Measurements from ENCODE around the gene DRD2.

The DRD2 gene

GRCh38 chr11:113401718-113402117 lies 73.5 kb downstream of the DRD2 start:
- Mint-ChIP-seq H3K36me3 (ENCODE audit: insufficient read depth) (no peaks in the 10 kb centered on the region), H3K9me3 (no peaks in the 10 kb centered on the region), H3K4me3 (no peak overlapping the region), H3K27ac (ENCODE audit: low read depth) (no peak overlapping the region), H3K27me3 (peaks cover 3% of the 10 kb centered on the region), H3K4me1 (no peaks in the 10 kb centered on the region)
- DNase-seq (ENCODE audit: low spot score in 2 of 2) (no peak), ATAC-seq (replicated peaks; ENCODE audit: extremely low read depth, poor library complexity, severe bottlenecking) (no peak)

GRCh38 chr11:113400631-113401230 lies 74.5 kb downstream of the DRD2 start:
- no peak overlapping the region for H3K27ac Mint-ChIP-seq (ENCODE audit: low read depth)
- H3K36me3 Mint-ChIP-seq (ENCODE audit: insufficient read depth), result no peaks in the 10 kb centered on the region
- DNase-seq (ENCODE audit: low spot score in 2 of 2) (no peak), ATAC-seq (replicated peaks; ENCODE audit: extremely low read depth, poor library complexity, severe bottlenecking) (no peak)
- H3K9me3 Mint-ChIP-seq, result no peaks in the 10 kb centered on the region
- no peaks in the 10 kb centered on the region for H3K4me1 Mint-ChIP-seq
- H3K27me3 Mint-ChIP-seq, result no peaks in the 10 kb centered on the region
- H3K4me3 Mint-ChIP-seq, result no peak overlapping the region

- Mint-ChIP-seq H3K4me3 (no peak overlapping the region), H3K27ac (ENCODE audit: low read depth) (no peak overlapping the region), H3K9me3 (no peaks in the 10 kb centered on the region), H3K36me3 (ENCODE audit: insufficient read depth) (no peaks in the 10 kb centered on the region), H3K27me3 (no peaks in the 10 kb centered on the region), H3K4me1 (no peaks in the 10 kb centered on the region)
- DNase-seq (ENCODE audit: low spot score in 2 of 2), result no peak
- no peak for ATAC-seq (replicated peaks; ENCODE audit: extremely low read depth, poor library complexity, severe bottlenecking)
These were observed 76.3 kb downstream of the DRD2 start for GRCh38 chr11:113398669-113399430.

GRCh38 chr11:113397821-113398220 lies 77.4 kb downstream of the DRD2 start:
- Mint-ChIP-seq H3K36me3 (ENCODE audit: insufficient read depth) (no peaks in the 10 kb centered on the region), H3K4me3 (no peak overlapping the region)

GRCh38 chr11:113397212-113397611 lies 78.0 kb downstream of the DRD2 start:
- ATAC-seq (replicated peaks; ENCODE audit: extremely low read depth, poor library complexity, severe bottlenecking) (no peak), DNase-seq (ENCODE audit: low spot score in 2 of 2) (no peak)
- Mint-ChIP-seq H3K27ac (ENCODE audit: low read depth) (no peak overlapping the region), H3K27me3 (no peaks in the 10 kb centered on the region), H3K36me3 (ENCODE audit: insufficient read depth) (no peaks in the 10 kb centered on the region), H3K4me3 (no peak overlapping the region), H3K4me1 (no peaks in the 10 kb centered on the region), H3K9me3 (no peaks in the 10 kb centered on the region)

More at GRCh38 chr11:113397821-113398220, 77.4 kb downstream of the DRD2 start:
- DNase-seq (ENCODE audit: low spot score in 2 of 2) (no peak), ATAC-seq (replicated peaks; ENCODE audit: extremely low read depth, poor library complexity, severe bottlenecking) (no peak)
- Mint-ChIP-seq H3K27ac (ENCODE audit: low read depth) (no peak overlapping the region), H3K27me3 (no peaks in the 10 kb centered on the region), H3K4me1 (no peaks in the 10 kb centered on the region), H3K9me3 (no peaks in the 10 kb centered on the region)

- no peak overlapping the region for H3K27ac Mint-ChIP-seq (ENCODE audit: low read depth)
- no peak overlapping the region for H3K4me3 Mint-ChIP-seq
- DNase-seq (ENCODE audit: low spot score in 2 of 2) (no peak), ATAC-seq (replicated peaks; ENCODE audit: extremely low read depth, poor library complexity, severe bottlenecking) (no peak)
- no peaks in the 10 kb centered on the region for H3K9me3 Mint-ChIP-seq
- no peaks in the 10 kb centered on the region for H3K36me3 Mint-ChIP-seq (ENCODE audit: insufficient read depth)
- H3K4me1 Mint-ChIP-seq, result no peaks in the 10 kb centered on the region
- H3K27me3 Mint-ChIP-seq, result no peaks in the 10 kb centered on the region
These were observed 78.5 kb downstream of the DRD2 start for GRCh38 chr11:113396690-113397089.

- Mint-ChIP-seq H3K4me1 (no peaks in the 10 kb centered on the region), H3K4me3 (no peak overlapping the region), H3K27me3 (no peaks in the 10 kb centered on the region), H3K36me3 (ENCODE audit: insufficient read depth) (no peaks in the 10 kb centered on the region), H3K27ac (ENCODE audit: low read depth) (no peak overlapping the region), H3K9me3 (no peaks in the 10 kb centered on the region)
- ATAC-seq (replicated peaks; ENCODE audit: extremely low read depth, poor library complexity, severe bottlenecking) (no peak), DNase-seq (ENCODE audit: low spot score in 2 of 2) (no peak)
These were observed 79.3 kb downstream of the DRD2 start for GRCh38 chr11:113395782-113396336.

- Mint-ChIP-seq H3K4me1 (no peaks in the 10 kb centered on the region), H3K9me3 (no peaks in the 10 kb centered on the region), H3K36me3 (ENCODE audit: insufficient read depth) (no peaks in the 10 kb centered on the region), H3K27me3 (no peaks in the 10 kb centered on the region), H3K27ac (ENCODE audit: low read depth) (no peak overlapping the region), H3K4me3 (no peak overlapping the region)
- ATAC-seq (replicated peaks; ENCODE audit: extremely low read depth, poor library complexity, severe bottlenecking) (no peak), DNase-seq (ENCODE audit: low spot score in 2 of 2) (no peak)
These were observed 80.3 kb downstream of the DRD2 start for GRCh38 chr11:113394919-113395318.

GRCh38 chr11:113393501-113393985 lies 81.7 kb downstream of the DRD2 start:
- Mint-ChIP-seq H3K9me3 (no peaks in the 10 kb centered on the region), H3K27ac (ENCODE audit: low read depth) (no peak overlapping the region), H3K27me3 (no peaks in the 10 kb centered on the region), H3K4me3 (no peak overlapping the region), H3K36me3 (ENCODE audit: insufficient read depth) (no peaks in the 10 kb centered on the region), H3K4me1 (no peaks in the 10 kb centered on the region)
- ATAC-seq (replicated peaks; ENCODE audit: extremely low read depth, poor library complexity, severe bottlenecking) (no peak), DNase-seq (ENCODE audit: low spot score in 2 of 2) (no peak)

- H3K27ac Mint-ChIP-seq (ENCODE audit: low read depth), result no peak overlapping the region
- H3K27me3 Mint-ChIP-seq, result no peaks in the 10 kb centered on the region
- H3K9me3 Mint-ChIP-seq, result no peaks in the 10 kb centered on the region
- H3K36me3 Mint-ChIP-seq (ENCODE audit: insufficient read depth), result no peaks in the 10 kb centered on the region
- H3K4me3 Mint-ChIP-seq, result no peak overlapping the region
- H3K4me1 Mint-ChIP-seq, result no peaks in the 10 kb centered on the region
- DNase-seq (ENCODE audit: low spot score in 2 of 2), result no peak
- no peak for ATAC-seq (replicated peaks; ENCODE audit: extremely low read depth, poor library complexity, severe bottlenecking)
These were observed 82.8 kb downstream of the DRD2 start for GRCh38 chr11:113392236-113392921.

GRCh38 chr11:113389272-113389671 lies 85.9 kb downstream of the DRD2 start:
- Mint-ChIP-seq H3K36me3 (ENCODE audit: insufficient read depth) (no peaks in the 10 kb centered on the region), H3K9me3 (no peaks in the 10 kb centered on the region), H3K27ac (ENCODE audit: low read depth) (no peak overlapping the region), H3K4me3 (no peak overlapping the region), H3K4me1 (no peaks in the 10 kb centered on the region), H3K27me3 (peaks cover 12% of the 10 kb centered on the region)
- DNase-seq (ENCODE audit: low spot score in 2 of 2) (no peak), ATAC-seq (replicated peaks; ENCODE audit: extremely low read depth, poor library complexity, severe bottlenecking) (no peak)

GRCh38 chr11:113387605-113388211 lies 87.5 kb downstream of the DRD2 start, which contains the start of gene ANKK1:
TSS of gene ANKK1 (plus strand) at chr11:113387779. CDS start at chr11:113387885, 106 bp downstream.
- ATAC-seq (replicated peaks; ENCODE audit: extremely low read depth, poor library complexity, severe bottlenecking) (no peak), DNase-seq (ENCODE audit: low spot score in 2 of 2) (no peak)
- Mint-ChIP-seq H3K9me3 (no peaks in the 10 kb centered on the region), H3K4me3 (no peak within 1 kb of the TSS), H3K27ac (ENCODE audit: low read depth) (no peak within 1 kb of the TSS), H3K36me3 (ENCODE audit: insufficient read depth) (no peaks in the 10 kb centered on the region), H3K4me1 (no peaks in the 10 kb centered on the region), H3K27me3 (peaks cover 12% of the 10 kb centered on the region)

All from central memory CD8-positive, alpha-beta T cell (primary cell).